Activated CD8-positive, alpha-beta memory T cell treated with anti-CD3 and anti-CD28 coated beads for 4 hours (primary cell): ENCODE measurements around the gene SLC49A4.
"Not testable (repeated sequence)": the region's sequence is repeated elsewhere in the genome, so short reads cannot be mapped to it uniquely, and the experiment has no call there.

ENCODE experiments used
- DNase-seq, 2 donors: peaks; one replicate each; pipeline ENCODE4 v3.0.0-alpha.2; 2020; ENCODE audit warnings: low read depth in 2 of 2

Gene SLC49A4

GRCh38 chr3:122794779-122795673 is at the start of gene SLC49A4:
TSS of gene SLC49A4 (plus strand) at chr3:122795069. CDS start at chr3:122795193, 124 bp downstream.
- peak; percentile 24 to 33 for DNase-seq

- no peak for DNase-seq
Measured at GRCh38 chr3:122745369-122746021, 49.4 kb upstream of the SLC49A4 start.

GRCh38 chr3:122747295-122747694 is 47.6 kb upstream of the SLC49A4 start:
- DNase-seq: not testable (repeated sequence)

GRCh38 chr3:122748347-122748746 is 46.5 kb upstream of the SLC49A4 start:
- DNase-seq: no peak

GRCh38 chr3:122754929-122755328 is 39.9 kb upstream of the SLC49A4 start:
- DNase-seq: no peak

GRCh38 chr3:122755491-122755890 is 39.4 kb upstream of the SLC49A4 start:
- no peak for DNase-seq

- no peak for DNase-seq
Measured at GRCh38 chr3:122758877-122759560, 35.9 kb upstream of the SLC49A4 start.

- DNase-seq: no peak
Measured at GRCh38 chr3:122760453-122761271, 34.2 kb upstream of the SLC49A4 start.

GRCh38 chr3:122766430-122766829 is 28.4 kb upstream of the SLC49A4 start:
- DNase-seq: no peak

- DNase-seq: no peak
Measured at GRCh38 chr3:122767540-122768372, 27.1 kb upstream of the SLC49A4 start.

GRCh38 chr3:122770521-122771202 is 24.2 kb upstream of the SLC49A4 start:
- DNase-seq: no peak

GRCh38 chr3:122772827-122773226 is 22.0 kb upstream of the SLC49A4 start:
- no peak for DNase-seq

- no peak for DNase-seq
Measured at GRCh38 chr3:122773944-122774509, 20.8 kb upstream of the SLC49A4 start.

GRCh38 chr3:122774564-122774963 is 20.3 kb upstream of the SLC49A4 start:
- no peak for DNase-seq

GRCh38 chr3:122776675-122777468 is 18.0 kb upstream of the SLC49A4 start:
- DNase-seq: no peak

- DNase-seq: no peak
Measured at GRCh38 chr3:122777563-122777962, 17.3 kb upstream of the SLC49A4 start.

GRCh38 chr3:122782804-122783203 is 12.1 kb upstream of the SLC49A4 start:
- DNase-seq: no peak

- no peak for DNase-seq
Measured at GRCh38 chr3:122784436-122784835, 10.4 kb upstream of the SLC49A4 start.

- no peak for DNase-seq
Measured at GRCh38 chr3:122785231-122785630, 9.6 kb upstream of the SLC49A4 start.
